WTC11 (cell line): ENCODE measurements around the gene METTL25B. TPM values are rescaled to one million over a fixed set of nuclear protein-coding genes. Genes with fewer than 3 reads are reported as not detected.

Experiments
- ATAC-seq: fragments of 200-7000 bp; cut with Tn5 transposase; 2 replicates; pipeline ENCODE4 v1.10.0; 2021; ENCODE audit warnings: mild to moderate bottlenecking, moderate library complexity
- CTCF ChIA-PET: fragments of 300-600 bp; sonication (Branson Sonifier 250); formaldehyde crosslinking; loops from one replicate; lab custom pipeline; 2021; ENCODE audit warnings: antibody characterized with exemption; lab: Charles Lee
- POLR2A ChIA-PET: fragments of 350-600 bp; sonication (Branson Sonifier 250); formaldehyde crosslinking; loops from one replicate; lab custom pipeline; 2021; ENCODE audit warnings: antibody characterized with exemption; lab: Charles Lee
- DNase-seq: peaks from one replicate; pipeline ENCODE4 v3.0.0; 2021; ENCODE audit warnings: low spot score
- H3K27ac Mint-ChIP-seq: 2 replicates; pipeline ENCODE4 v1.8.0; 2021; ENCODE audit warnings: mixed read lengths
- H3K27me3 Mint-ChIP-seq: 2 replicates; pipeline ENCODE4 v1.8.0; 2021; ENCODE audit warnings: low read depth, mild to moderate bottlenecking, moderate library complexity, mixed read lengths
- H3K36me3 Mint-ChIP-seq: 2 replicates; pipeline ENCODE4 v1.8.0; 2021; ENCODE audit warnings: mixed read lengths
- H3K4me1 Mint-ChIP-seq: 2 replicates; pipeline ENCODE4 v1.8.0; 2022; ENCODE audit warnings: mixed read lengths
- H3K4me3 Mint-ChIP-seq: 2 replicates; pipeline ENCODE4 v1.8.0; 2021; ENCODE audit warnings: mild to moderate bottlenecking, moderate library complexity, mixed read lengths
- H3K9me3 Mint-ChIP-seq: 2 replicates; pipeline ENCODE4 v1.8.0; 2021; ENCODE audit warnings: mixed read lengths
- AFF4 ChIP-seq: sonication (generic); formaldehyde crosslinking; IDR thresholded peaks from 2 replicates; pipeline ENCODE4 v1.8.1; 2023; ENCODE audit warnings: mild to moderate bottlenecking, missing genetic modification reagents, borderline replicate concordance
- ATF3 ChIP-seq: sonication (generic); formaldehyde crosslinking; conservative IDR thresholded peaks from 2 replicates; pipeline ENCODE4 v1.8.1; 2022; ENCODE audit warnings: mild to moderate bottlenecking, missing genetic modification reagents
- CBFB ChIP-seq: sonication (generic); formaldehyde crosslinking; IDR thresholded peaks from 2 replicates; pipeline ENCODE4 v1.8.1; 2022; ENCODE audit warnings: mild to moderate bottlenecking, low read depth, missing genetic modification reagents
- CTCF ChIP-seq: fragments of 200-600 bp; IDR thresholded peaks from 2 replicates; pipeline ENCODE4 v1.8.0; 2022; ENCODE audit warnings: antibody characterized with exemption
- ELF4 ChIP-seq: sonication (generic); formaldehyde crosslinking; IDR thresholded peaks from 2 replicates; pipeline ENCODE4 v1.8.1; 2022; ENCODE audit warnings: low read depth, mild to moderate bottlenecking, moderate library complexity, missing genetic modification reagents
- GABPB1 ChIP-seq: sonication (generic); formaldehyde crosslinking; IDR thresholded peaks from 2 replicates; pipeline ENCODE4 v1.8.1; 2023; ENCODE audit warnings: mild to moderate bottlenecking, missing genetic modification reagents
- IRF2 ChIP-seq: sonication (generic); formaldehyde crosslinking; IDR thresholded peaks from 2 replicates; pipeline ENCODE4 v1.8.0; 2022; ENCODE audit warnings: low read depth, missing genetic modification reagents, borderline replicate concordance
- MYBL2 ChIP-seq: sonication (generic); formaldehyde crosslinking; IDR thresholded peaks from 2 replicates; pipeline ENCODE4 v1.8.1; 2023; ENCODE audit warnings: mild to moderate bottlenecking, moderate library complexity, missing genetic modification reagents
- NFYB ChIP-seq: sonication (generic); formaldehyde crosslinking; conservative IDR thresholded peaks from 2 replicates; pipeline ENCODE4 v1.8.0; 2022; ENCODE audit warnings: low read depth, missing genetic modification reagents
- SP1 ChIP-seq: sonication (generic); formaldehyde crosslinking; conservative IDR thresholded peaks from 2 replicates; pipeline ENCODE4 v1.8.1; 2022; ENCODE audit warnings: missing genetic modification reagents
- TCF7 ChIP-seq: sonication (generic); formaldehyde crosslinking; IDR thresholded peaks from 2 replicates; pipeline ENCODE4 v1.8.0; 2022; ENCODE audit warnings: mild to moderate bottlenecking, low read depth, missing genetic modification reagents, moderate library complexity
- TEAD1 ChIP-seq: sonication (generic); formaldehyde crosslinking; IDR thresholded peaks from 2 replicates; pipeline ENCODE4 v1.8.0; 2022; ENCODE audit warnings: mild to moderate bottlenecking, missing genetic modification reagents
- TEAD4 ChIP-seq: sonication (generic); formaldehyde crosslinking; IDR thresholded peaks from 2 replicates; pipeline ENCODE4 v1.8.0; 2022; ENCODE audit warnings: mild to moderate bottlenecking, missing genetic modification reagents
- ZNF138 ChIP-seq: sonication (generic); formaldehyde crosslinking; conservative IDR thresholded peaks from 2 replicates; pipeline ENCODE4 v1.8.1; 2022; ENCODE audit warnings: mild to moderate bottlenecking, moderate library complexity, missing genetic modification reagents
- ZNF232 ChIP-seq: sonication (generic); formaldehyde crosslinking; IDR thresholded peaks from 2 replicates; pipeline ENCODE4 v1.8.0; 2022; ENCODE audit warnings: mild to moderate bottlenecking, missing genetic modification reagents
- ZNF317 ChIP-seq: sonication (generic); formaldehyde crosslinking; IDR thresholded peaks from 2 replicates; pipeline ENCODE4 v1.8.1; 2023; ENCODE audit warnings: low read depth, mild to moderate bottlenecking, moderate library complexity, missing genetic modification reagents, borderline replicate concordance
- ZNF396 ChIP-seq: fragments of 250-450 bp; sonication (Bioruptor Pico); IDR thresholded peaks from 2 replicates; pipeline ENCODE4 v1.8.0; 2021; ENCODE audit warnings: mild to moderate bottlenecking, moderate library complexity, borderline replicate concordance
- total RNA-seq: library from RNA; stranded (reverse); gene quantifications from 3 replicates; pipeline ENCODE4 v1.2.3, GENCODE V29; 2021

The METTL25B gene
- total RNA-seq, 1 experiment from 2014 or later = 32.0 TPM

GRCh38 chr1:156741481-156741983 is 13.3 kb downstream of the METTL25B start:
- DNase-seq = no peak
- peak overlapping the region; percentile 100 for H3K27ac Mint-ChIP-seq
- ChIA-PET CTCF (interaction anchor here (0.6 to 2.2 kb wide), 20 partner anchors 10 to 186 kb away, joined by 3 to 42 read pairs (median 4); partner anchors contain the start of genes CRABP2, HDGF, INSRR and ISG20L2), POLR2A (interaction anchor here (0.6 to 2.1 kb wide), 16 partner anchors 9 to 77 kb away, joined by 3 to 36 read pairs (median 6); partner anchors contain the start of genes HDGF, ISG20L2, METTL25B and PRCC)
- H3K4me1 Mint-ChIP-seq = peaks cover 31% of the 10 kb centered on the region
- H3K36me3 Mint-ChIP-seq = peaks cover 33% of the 10 kb centered on the region
- 0 out of 2 replicates have a peak, but pooled peaks have one; percentile 42 for TF ChIP-seq MYBL2
- 0 out of 2 replicates have a peak, but pooled peaks have one; percentile 17 for TF ChIP-seq TEAD1 (CRISPR knock-in tag)
- no peak for TF ChIP-seq NFYB (CRISPR knock-in tag)
- peak; percentile 23; the same call in 1 of the 2 replicates for TF ChIP-seq TEAD4 (CRISPR knock-in tag)
- ATAC-seq = no peak; the same call in 1 of the 2 replicates
- no peaks in the 10 kb centered on the region; the same call in 1 of the 2 replicates for H3K27me3 Mint-ChIP-seq
- peak overlapping the region; percentile 90 for H3K4me3 Mint-ChIP-seq
- H3K9me3 Mint-ChIP-seq = no peaks in the 10 kb centered on the region

- Mint-ChIP-seq H3K36me3 (peaks cover 33% of the 10 kb centered on the region), H3K4me3 (peak overlapping the region; percentile 90), H3K27ac (peak overlapping the region; percentile 100), H3K9me3 (no peaks in the 10 kb centered on the region), H3K4me1 (peaks cover 32% of the 10 kb centered on the region), H3K27me3 (no peaks in the 10 kb centered on the region; the same call in 1 of the 2 replicates)
- ChIA-PET POLR2A (interaction anchor here (1.5 to 2.1 kb wide), 2 partner anchors 25 to 49 kb away, joined by 5 to 21 read pairs; partner anchors contain the start of gene PRCC), CTCF (interaction anchor here (1.3 to 1.5 kb wide), 3 partner anchors 25 to 118 kb away, joined by 7 to 23 read pairs (median 8); partner anchors contain the start of gene PRCC)
- DNase-seq (no peak), ATAC-seq (no peak)
- TF ChIP-seq GABPB1 (CRISPR knock-in tag) = no peak
Measured at GRCh38 chr1:156742017-156742416, 13.7 kb downstream of the METTL25B start.

GRCh38 chr1:156742801-156743200 is 14.5 kb downstream of the METTL25B start:
- ChIA-PET CTCF (no interaction called here), POLR2A (no interaction called here)
- H3K36me3 Mint-ChIP-seq = peaks cover 25% of the 10 kb centered on the region
- H3K27me3 Mint-ChIP-seq = no peaks in the 10 kb centered on the region; the same call in 1 of the 2 replicates
- no peaks in the 10 kb centered on the region for H3K9me3 Mint-ChIP-seq
- ATAC-seq (no peak), DNase-seq (no peak)
- peaks cover 38% of the 10 kb centered on the region for H3K4me1 Mint-ChIP-seq
- TF ChIP-seq CBFB (CRISPR knock-in tag) (no peak), ZNF396 (CRISPR knock-in tag) (no peak), ZNF317 (no peak), TCF7 (no peak), ZNF232 (CRISPR knock-in tag) (no peak), CTCF (no peak), ELF4 (CRISPR knock-in tag) (no peak), IRF2 (CRISPR knock-in tag) (no peak)
- H3K4me3 Mint-ChIP-seq = no peak overlapping the region
- H3K27ac Mint-ChIP-seq = no peak overlapping the region; the same call in 1 of the 2 replicates

GRCh38 chr1:156743367-156744302 is 15.4 kb downstream of the METTL25B start:
- Mint-ChIP-seq H3K27ac (peak overlapping the region; percentile 87; the same call in 1 of the 2 replicates), H3K4me1 (peaks cover 46% of the 10 kb centered on the region), H3K9me3 (no peaks in the 10 kb centered on the region), H3K4me3 (no peak overlapping the region), H3K36me3 (peaks cover 25% of the 10 kb centered on the region), H3K27me3 (no peaks in the 10 kb centered on the region; the same call in 1 of the 2 replicates)
- ATAC-seq (no peak), DNase-seq (no peak)
- CTCF ChIA-PET = interaction anchor here (0.6 to 4.8 kb wide), 5 partner anchors 18 to 117 kb away, joined by 3 to 25 read pairs (median 3); no protein-coding TSS in a partner anchor
- POLR2A ChIA-PET = no interaction called here
- TF ChIP-seq ATF3 (CRISPR knock-in tag) (no peak), SP1 (no peak), AFF4 (CRISPR knock-in tag) (no peak), ZNF138 (CRISPR knock-in tag) (no peak)
